DOHH2 (cell line): ENCODE measurements around the gene FCER1G.

ENCODE experiments used
- CTCF ChIP-seq: fragments of 200-600 bp; sonication (generic); IDR thresholded peaks from one replicate; pipeline ENCODE4 v1.5.1; 2014; ENCODE audit warnings: antibody characterized with exemption, mild to moderate bottlenecking, low read depth, low read length; ENCODE audit not compliant: poor library complexity, severe bottlenecking
- EZH2phosphoT487 ChIP-seq: fragments of 200-600 bp; sonication (generic); IDR thresholded peaks from 2 replicates; pipeline ENCODE4 v1.6.1; 2017; ENCODE audit warnings: borderline replicate concordance, mild to moderate bottlenecking, antibody characterized with exemption, low read length, moderate library complexity, mixed read lengths

GRCh38 chr1:161217831-161218230 lies 2.7 kb downstream of the FCER1G start:
- no peak for TF ChIP-seq CTCF
- no peak for TF ChIP-seq EZH2phosphoT487
